ENCODE data around the gene PRMT6.
"Not testable (repeated sequence)": the region's sequence is repeated elsewhere in the genome, so short reads cannot be mapped to it uniquely, and the experiment has no call there.

The PRMT6 gene

DNA sequence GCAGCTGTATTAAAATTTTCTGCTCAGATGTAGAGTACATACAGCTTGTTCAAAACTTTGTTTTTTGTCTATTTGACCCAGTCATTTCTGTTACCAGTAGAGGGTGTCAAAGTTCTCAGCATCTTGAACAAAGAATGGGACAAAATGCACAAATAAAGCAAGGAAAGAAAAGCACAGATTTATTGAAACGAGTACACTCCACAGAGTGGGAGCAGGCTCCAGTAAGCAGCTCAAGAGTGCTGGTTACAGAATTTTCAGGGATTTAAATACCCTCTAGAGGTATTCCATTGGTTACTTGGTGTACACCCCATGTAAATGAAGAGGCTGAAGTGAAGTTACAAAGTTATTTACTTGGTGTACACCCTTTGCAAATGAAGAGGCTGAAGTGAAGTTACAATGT lies 8.9 kb upstream of the PRMT6 start:
- DNase-seq (ENCODE audit: low spot score) = no peak
- TF ChIP-seq, protein P1, sequence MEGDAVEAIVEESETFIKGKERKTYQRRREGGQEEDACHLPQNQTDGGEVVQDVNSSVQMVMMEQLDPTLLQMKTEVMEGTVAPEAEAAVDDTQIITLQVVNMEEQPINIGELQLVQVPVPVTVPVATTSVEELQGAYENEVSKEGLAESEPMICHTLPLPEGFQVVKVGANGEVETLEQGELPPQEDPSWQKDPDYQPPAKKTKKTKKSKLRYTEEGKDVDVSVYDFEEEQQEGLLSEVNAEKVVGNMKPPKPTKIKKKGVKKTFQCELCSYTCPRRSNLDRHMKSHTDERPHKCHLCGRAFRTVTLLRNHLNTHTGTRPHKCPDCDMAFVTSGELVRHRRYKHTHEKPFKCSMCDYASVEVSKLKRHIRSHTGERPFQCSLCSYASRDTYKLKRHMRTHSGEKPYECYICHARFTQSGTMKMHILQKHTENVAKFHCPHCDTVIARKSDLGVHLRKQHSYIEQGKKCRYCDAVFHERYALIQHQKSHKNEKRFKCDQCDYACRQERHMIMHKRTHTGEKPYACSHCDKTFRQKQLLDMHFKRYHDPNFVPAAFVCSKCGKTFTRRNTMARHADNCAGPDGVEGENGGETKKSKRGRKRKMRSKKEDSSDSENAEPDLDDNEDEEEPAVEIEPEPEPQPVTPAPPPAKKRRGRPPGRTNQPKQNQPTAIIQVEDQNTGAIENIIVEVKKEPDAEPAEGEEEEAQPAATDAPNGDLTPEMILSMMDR (IDR thresholded peaks at IDR 0.05) = no peak
- no peak overlapping the region for H3K27ac ChIP-seq
- H3K4me3 ChIP-seq = no peak overlapping the region

DNA sequence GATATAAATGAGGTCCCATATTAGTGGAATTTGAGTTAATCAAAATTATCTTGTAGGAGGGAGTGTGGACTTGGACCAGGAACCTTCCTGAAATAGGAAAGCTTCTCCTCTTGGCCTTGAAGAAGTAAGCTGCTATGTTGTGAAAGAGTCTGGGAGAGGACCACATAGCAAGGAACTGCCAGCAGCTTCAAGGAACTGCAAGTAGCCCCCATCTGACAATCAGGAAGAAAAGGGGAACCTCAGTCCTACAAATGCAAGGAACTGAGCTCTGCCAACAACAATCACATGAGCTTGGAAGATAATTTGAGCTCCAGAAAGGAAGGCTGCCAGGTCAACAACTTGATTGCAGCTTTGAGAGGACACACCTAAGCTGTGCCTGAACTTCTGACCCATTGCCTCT lies 8.2 kb upstream of the PRMT6 start:
- H3K4me3 ChIP-seq = no peak overlapping the region
- H3K27ac ChIP-seq = no peak overlapping the region
- TF ChIP-seq, protein P1 (IDR thresholded peaks at IDR 0.05) = no peak

DNA sequence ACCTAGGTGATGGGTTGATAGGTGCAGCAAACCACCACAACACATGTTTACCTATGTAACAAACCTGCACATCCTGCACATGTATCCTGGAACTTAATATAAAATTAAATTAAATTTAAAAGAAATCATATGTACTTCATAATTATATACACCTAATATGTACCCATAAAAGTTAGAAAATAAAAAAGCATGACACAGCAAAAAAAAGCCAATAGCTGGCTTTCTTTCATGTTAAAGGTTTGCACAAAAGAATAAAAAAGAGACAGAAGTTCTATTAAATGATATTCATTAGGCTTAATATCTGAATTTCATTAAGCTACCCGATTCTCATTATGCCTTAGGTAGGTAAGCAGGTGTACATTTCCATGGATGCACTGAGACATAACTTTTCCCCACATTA lies 5.2 kb upstream of the PRMT6 start:
- Histone ChIP-seq H3K27ac (no peak overlapping the region), H3K4me3 (no peak overlapping the region)
- TF ChIP-seq, protein P1 (IDR thresholded peaks at IDR 0.05) = no peak
- no peak for DNase-seq (ENCODE audit: low spot score)

More for the DNA sequence above, 8.2 kb upstream of the PRMT6 start:
- DNase-seq (ENCODE audit: low spot score) = no peak

DNA sequence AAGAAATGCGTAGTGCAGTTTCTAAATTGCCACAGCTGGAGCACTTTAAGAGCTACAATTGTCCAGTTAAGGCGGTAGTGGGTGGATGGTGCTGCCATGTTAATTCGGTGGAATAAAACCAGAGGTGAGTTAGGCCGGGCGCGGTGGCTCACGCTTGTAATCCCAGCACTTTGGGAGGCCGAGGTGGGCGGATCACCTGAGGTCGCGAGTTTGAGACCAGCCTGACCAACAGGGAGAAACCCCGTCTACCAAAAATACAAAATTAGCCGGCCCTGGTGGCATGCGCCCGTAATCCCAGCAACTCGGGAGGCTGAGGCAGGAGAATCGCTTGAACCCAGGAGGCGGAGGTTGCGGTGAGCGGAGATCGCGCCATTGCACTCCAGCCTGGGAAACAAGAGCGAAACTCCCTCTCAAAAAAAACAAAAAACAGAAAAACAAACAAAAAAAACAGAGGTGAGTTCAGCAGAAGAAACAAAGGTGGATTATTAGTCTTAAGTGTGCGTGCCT lies 502 bp upstream of the PRMT6 start:
- Histone ChIP-seq H3K27ac (peak overlapping the region; percentile 87 to 93), H3K4me3 (peak overlapping the region; percentile 88)
- DNase-seq (ENCODE audit: low spot score) = not testable (repeated sequence)

DNA sequence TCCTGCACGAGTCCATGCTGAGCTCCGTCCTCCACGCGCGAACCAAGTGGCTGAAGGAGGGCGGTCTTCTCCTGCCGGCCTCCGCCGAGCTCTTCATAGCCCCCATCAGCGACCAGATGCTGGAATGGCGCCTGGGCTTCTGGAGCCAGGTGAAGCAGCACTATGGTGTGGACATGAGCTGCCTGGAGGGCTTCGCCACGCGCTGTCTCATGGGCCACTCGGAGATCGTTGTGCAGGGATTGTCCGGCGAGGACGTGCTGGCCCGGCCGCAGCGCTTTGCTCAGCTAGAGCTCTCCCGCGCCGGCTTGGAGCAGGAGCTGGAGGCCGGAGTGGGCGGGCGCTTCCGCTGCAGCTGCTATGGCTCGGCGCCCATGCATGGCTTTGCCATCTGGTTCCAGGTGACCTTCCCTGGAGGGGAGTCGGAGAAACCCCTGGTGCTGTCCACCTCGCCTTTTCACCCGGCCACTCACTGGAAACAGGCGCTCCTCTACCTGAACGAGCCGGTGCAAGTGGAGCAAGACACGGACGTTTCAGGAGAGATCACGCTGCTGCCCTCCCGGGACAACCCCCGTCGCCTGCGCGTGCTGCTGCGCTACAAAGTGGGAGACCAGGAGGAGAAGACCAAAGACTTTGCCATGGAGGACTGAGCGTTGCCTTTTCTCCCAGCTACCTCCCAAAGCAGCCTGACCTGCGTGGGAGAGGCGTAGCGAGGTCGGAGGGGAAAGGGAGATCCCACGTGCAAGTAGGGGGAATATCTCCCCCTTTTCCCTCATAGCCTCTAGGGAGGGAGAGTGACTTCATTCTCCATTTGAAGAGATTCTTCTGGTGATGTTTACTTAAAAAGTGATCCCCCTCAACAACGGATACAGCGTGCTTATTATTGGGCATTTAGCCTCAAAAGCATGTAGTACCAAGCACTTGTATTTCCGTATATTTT lies 991 bp downstream of the PRMT6 start:
- TF ChIP-seq, protein P1 (IDR thresholded peaks at IDR 0.05) = no peak
- Histone ChIP-seq H3K27ac (peak overlapping the region; percentile 87 to 93), H3K4me3 (peak overlapping the region; percentile 88)
- no peak for DNase-seq (ENCODE audit: low spot score)

DNA sequence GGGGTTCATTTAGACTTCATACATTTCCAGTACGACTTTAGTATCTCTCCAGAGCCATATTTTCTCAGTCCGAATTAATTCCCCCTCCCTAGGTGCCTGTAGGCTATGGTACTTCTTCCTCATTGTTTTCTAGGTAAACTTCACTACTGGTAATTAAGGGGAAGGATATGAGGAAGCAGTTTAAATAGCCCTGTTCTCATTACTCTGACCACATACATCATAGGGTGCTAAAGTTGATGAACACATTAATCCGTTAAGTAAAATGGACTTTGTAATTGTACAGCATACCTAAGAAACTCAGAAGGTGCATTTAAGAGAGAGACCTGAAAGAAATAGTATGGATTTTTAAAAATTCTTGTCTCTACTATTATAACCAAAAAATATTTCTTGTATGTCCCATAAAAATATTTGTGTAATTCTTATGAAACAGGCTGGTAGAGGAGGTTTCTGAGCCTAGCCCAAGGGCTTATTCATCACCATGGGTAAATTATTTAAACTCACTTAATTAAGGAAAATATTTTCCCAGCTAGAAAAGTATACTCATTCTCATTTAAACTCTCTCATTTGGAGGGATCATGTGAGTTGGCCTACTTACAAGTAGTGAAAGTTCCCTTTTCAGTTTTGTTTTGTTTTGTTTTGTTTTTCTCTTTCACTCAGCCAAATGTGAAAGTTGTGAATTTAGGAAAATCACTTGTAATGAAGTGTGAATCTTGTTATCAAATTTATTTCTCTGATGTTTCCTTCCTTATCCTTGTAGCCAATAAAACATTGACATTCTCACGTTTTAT lies 2.0 kb downstream of the PRMT6 start:
- DNase-seq (ENCODE audit: low spot score) = no peak
- TF ChIP-seq, protein P1 (IDR thresholded peaks at IDR 0.05) = no peak
- Histone ChIP-seq H3K27ac (no peak overlapping the region), H3K4me3 (peak overlapping the region; percentile 88)

DNA sequence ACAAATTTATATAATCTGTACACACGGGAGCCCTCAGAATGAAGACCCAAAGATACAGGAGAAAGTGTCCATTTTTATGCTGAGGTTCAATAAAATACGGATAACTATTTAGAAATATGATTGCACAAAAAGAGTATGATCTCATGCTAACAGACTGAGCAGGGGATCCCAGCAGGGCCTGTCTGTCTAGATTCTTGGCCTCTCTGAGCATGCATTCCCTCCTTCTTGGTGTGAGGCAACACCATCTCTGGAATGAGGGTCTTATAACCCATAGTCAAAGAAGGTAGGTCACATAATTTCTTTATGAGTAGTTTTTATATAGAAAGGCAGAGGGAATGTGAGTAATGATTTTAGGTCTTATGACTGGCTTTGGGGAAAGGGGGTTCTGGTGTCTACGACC lies 5.4 kb downstream of the PRMT6 start:
- no peak overlapping the region for H3K27ac ChIP-seq
- no peak overlapping the region for H3K4me3 ChIP-seq
- DNase-seq (ENCODE audit: low spot score) = no peak
- TF ChIP-seq, protein P1 (IDR thresholded peaks at IDR 0.05) = no peak
